HL-60 (cell line): Measurements from ENCODE around the gene PSMC3IP.

Experiments
- DNase-seq, 2 experiments: peaks; one replicate each; pipeline ENCODE4 v3.0.0-alpha.2; 2010 to 2020; ENCODE audit warnings: low read depth in 1 of 2, low spot score in 1 of 2
- H3K27ac ChIP-seq: fragments of 250-450 bp; sonication (Bioruptor Pico); replicated peaks from 2 replicates; pipeline ENCODE4 v1.5.1; 2020; ENCODE audit warnings: mild to moderate bottlenecking, moderate library complexity
- H3K27me3 ChIP-seq: fragments of 250-450 bp; sonication (Bioruptor Pico); 2 replicates; pipeline ENCODE4 v1.5.1; 2021; ENCODE audit warnings: mild to moderate bottlenecking, moderate library complexity; ENCODE audit not compliant: insufficient read depth, poor library complexity, severe bottlenecking
- H3K4me3 ChIP-seq: replicated peaks from 2 replicates; pipeline ENCODE4 v1.5.1; 2011; ENCODE audit warnings: mild to moderate bottlenecking, control low read depth, low read length; ENCODE audit not compliant: insufficient read depth
- CTCF ChIP-seq: IDR thresholded peaks from one replicate; pipeline ENCODE4 v1.5.1; 2011; ENCODE audit warnings: low read length, control low read depth, inconsistent platforms; ENCODE audit not compliant: insufficient read depth
- GABPA ChIP-seq: IDR thresholded peaks from 2 replicates; pipeline ENCODE4 v1.6.1; 2012; ENCODE audit warnings: low read depth
- POLR2AphosphoS5 ChIP-seq: IDR thresholded peaks from 2 replicates; pipeline ENCODE4 v1.6.1; 2012; ENCODE audit warnings: low read depth
- REST ChIP-seq: IDR thresholded peaks from 2 replicates; pipeline ENCODE4 v1.6.1; 2012; ENCODE audit warnings: low read depth; ENCODE audit not compliant: insufficient replicate concordance
- SPI1 ChIP-seq: IDR thresholded peaks from 2 replicates; pipeline ENCODE4 v1.6.1; 2012; ENCODE audit warnings: low read depth, mild to moderate bottlenecking, borderline replicate concordance

The PSMC3IP gene

GRCh38 chr17:42562388-42563142 is 15.0 kb downstream of the PSMC3IP start:
- Histone ChIP-seq H3K4me3 (peak overlapping the region; percentile 85), H3K27me3 (no peaks in the 10 kb centered on the region), H3K27ac (peak overlapping the region; percentile 94)
- peak in 1 of 2 experiments; percentile 49 for DNase-seq
- peak; percentile 13 for TF ChIP-seq REST
- no peak for TF ChIP-seq GABPA
- peak; percentile 36 for TF ChIP-seq POLR2AphosphoS5
- TF ChIP-seq CTCF = no peak
- TF ChIP-seq SPI1 = no peak

GRCh38 chr17:42561897-42562387 is 15.6 kb downstream of the PSMC3IP start, which contains the start of gene COASY:
Gene COASY, plus strand, starts transcription at chr17:42562148. Its CDS starts 475 bp downstream, at chr17:42562623.
- peak within 1 kb of the TSS; percentile 85 for H3K4me3 ChIP-seq
- TF ChIP-seq CTCF (no peak), GABPA (peak; percentile 84), SPI1 (no peak), REST (peak; percentile 55), POLR2AphosphoS5 (peak; percentile 80)
- H3K27me3 ChIP-seq = no peaks in the 10 kb centered on the region
- H3K27ac ChIP-seq = peak within 1 kb of the TSS; percentile 94
- DNase-seq = peak; percentile 92 to 98

GRCh38 chr17:42560246-42560645 is 17.3 kb downstream of the PSMC3IP start:
- Histone ChIP-seq H3K27ac (no peak overlapping the region), H3K4me3 (no peak overlapping the region), H3K27me3 (no peaks in the 10 kb centered on the region)
- TF ChIP-seq REST (no peak), CTCF (no peak), GABPA (no peak), POLR2AphosphoS5 (no peak), SPI1 (no peak)
- DNase-seq = no peak
